Osteoblast (primary cell): ENCODE results near the gene GABRB3. TPM values are rescaled to one million over a fixed set of nuclear protein-coding genes. Genes with fewer than 3 reads are reported as not detected.

Experiments used
- DNase-seq: peaks from one replicate; pipeline ENCODE4 v3.0.0; 2011; ENCODE audit warnings: low spot score, mixed read lengths; ENCODE audit not compliant: insufficient read length; ENCODE audit errors: missing footprints
- H2AFZ ChIP-seq: 2 replicates; pipeline ENCODE4 v1.6.0; 2011; ENCODE audit warnings: mild to moderate bottlenecking, low read length
- H3K27ac ChIP-seq: 2 replicates; pipeline ENCODE4 v1.5.1; 2011; ENCODE audit warnings: mild to moderate bottlenecking, low read depth, low read length, moderate library complexity
- H3K27me3 ChIP-seq: 2 replicates; pipeline ENCODE4 v1.6.0; 2012; ENCODE audit warnings: mild to moderate bottlenecking, control low read depth, inconsistent platforms, low read length, moderate library complexity; ENCODE audit not compliant: insufficient read depth
- H3K36me3 ChIP-seq: 2 replicates; pipeline ENCODE4 v1.5.1; 2011; ENCODE audit warnings: mild to moderate bottlenecking, low read length, control low read depth, moderate library complexity; ENCODE audit not compliant: insufficient read depth
- H3K4me1 ChIP-seq: 2 replicates; pipeline ENCODE4 v1.5.1; 2011; ENCODE audit warnings: mild to moderate bottlenecking, low read length, control low read depth, moderate library complexity; ENCODE audit not compliant: insufficient read depth
- H3K4me2 ChIP-seq: 2 replicates; pipeline ENCODE4 v1.6.0; 2011; ENCODE audit warnings: mild to moderate bottlenecking, low read length; ENCODE audit not compliant: insufficient read depth
- H3K4me3 ChIP-seq: fragments of 200-600 bp; sonication (generic); 3 replicates; pipeline ENCODE4 v1.5.1; 2012; ENCODE audit warnings: mild to moderate bottlenecking, low read length, inconsistent platforms; ENCODE audit not compliant: insufficient read depth
- H3K79me2 ChIP-seq: 2 replicates; pipeline ENCODE4 v1.6.0; 2012; ENCODE audit warnings: mild to moderate bottlenecking, low read length, control low read depth, inconsistent platforms; ENCODE audit not compliant: insufficient read depth
- H3K9me3 ChIP-seq: 2 replicates; pipeline ENCODE4 v1.5.1; 2011; ENCODE audit warnings: low read depth, low read length, control low read depth
- H4K20me1 ChIP-seq: 2 replicates; pipeline ENCODE4 v1.6.0; 2012; ENCODE audit warnings: mild to moderate bottlenecking, low read length, control low read depth; ENCODE audit not compliant: insufficient read depth
- total RNA-seq: library from RNA; depleted of rRNA; stranded (reverse); fragments of >200 nt; gene quantifications from 2 replicates; pipeline ENCODE4 v1.2.3, GENCODE V29; 2012
- TF ChIP-seq, protein P1 (sequence below): IDR thresholded peaks from 2 replicates; pipeline ENCODE4 v1.5.1; 2011; ENCODE audit warnings: mild to moderate bottlenecking, low read depth, low read length, moderate library complexity; ENCODE audit errors: extremely low read depth

The GABRB3 gene
- total RNA-seq, 1 donor: under 0.01 TPM

DNA sequence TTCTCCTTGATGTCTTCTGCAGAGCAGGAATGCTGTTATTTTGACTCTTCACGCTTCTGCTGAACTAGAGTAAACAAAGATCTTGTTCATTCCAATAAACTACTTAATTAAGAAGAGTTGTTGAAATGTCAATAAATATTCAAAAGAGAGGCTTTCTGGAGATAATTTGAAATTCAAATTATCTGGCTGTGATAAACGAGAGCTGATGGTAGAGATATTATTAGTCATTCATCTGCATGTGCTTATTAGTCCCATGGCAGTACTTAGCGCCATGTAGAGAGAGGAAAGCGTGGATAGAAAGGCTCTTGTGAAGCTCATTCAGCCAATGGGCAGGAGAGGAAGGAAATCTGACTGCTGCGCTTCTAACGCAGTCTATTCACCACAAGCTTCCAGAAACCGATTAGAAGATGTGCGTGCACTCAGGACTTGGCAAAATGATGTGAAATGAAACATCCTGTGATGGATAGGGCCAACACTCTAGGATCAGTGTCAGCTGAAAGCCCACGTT lies 251.1 kb downstream of the GABRB3 start:
- Histone ChIP-seq H3K36me3 (no peaks in the 10 kb centered on the region), H3K79me2 (no peaks in the 10 kb centered on the region), H3K9me3 (peaks cover 4% of the 10 kb centered on the region), H2AFZ (no peak overlapping the region), H3K4me3 (no peak overlapping the region), H4K20me1 (no peaks in the 10 kb centered on the region), H3K4me2 (no peak overlapping the region), H3K4me1 (no peaks in the 10 kb centered on the region), H3K27ac (no peak overlapping the region), H3K27me3 (no peaks in the 10 kb centered on the region)
- no peak for DNase-seq
- TF ChIP-seq, protein P1, sequence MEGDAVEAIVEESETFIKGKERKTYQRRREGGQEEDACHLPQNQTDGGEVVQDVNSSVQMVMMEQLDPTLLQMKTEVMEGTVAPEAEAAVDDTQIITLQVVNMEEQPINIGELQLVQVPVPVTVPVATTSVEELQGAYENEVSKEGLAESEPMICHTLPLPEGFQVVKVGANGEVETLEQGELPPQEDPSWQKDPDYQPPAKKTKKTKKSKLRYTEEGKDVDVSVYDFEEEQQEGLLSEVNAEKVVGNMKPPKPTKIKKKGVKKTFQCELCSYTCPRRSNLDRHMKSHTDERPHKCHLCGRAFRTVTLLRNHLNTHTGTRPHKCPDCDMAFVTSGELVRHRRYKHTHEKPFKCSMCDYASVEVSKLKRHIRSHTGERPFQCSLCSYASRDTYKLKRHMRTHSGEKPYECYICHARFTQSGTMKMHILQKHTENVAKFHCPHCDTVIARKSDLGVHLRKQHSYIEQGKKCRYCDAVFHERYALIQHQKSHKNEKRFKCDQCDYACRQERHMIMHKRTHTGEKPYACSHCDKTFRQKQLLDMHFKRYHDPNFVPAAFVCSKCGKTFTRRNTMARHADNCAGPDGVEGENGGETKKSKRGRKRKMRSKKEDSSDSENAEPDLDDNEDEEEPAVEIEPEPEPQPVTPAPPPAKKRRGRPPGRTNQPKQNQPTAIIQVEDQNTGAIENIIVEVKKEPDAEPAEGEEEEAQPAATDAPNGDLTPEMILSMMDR: no peak

DNA sequence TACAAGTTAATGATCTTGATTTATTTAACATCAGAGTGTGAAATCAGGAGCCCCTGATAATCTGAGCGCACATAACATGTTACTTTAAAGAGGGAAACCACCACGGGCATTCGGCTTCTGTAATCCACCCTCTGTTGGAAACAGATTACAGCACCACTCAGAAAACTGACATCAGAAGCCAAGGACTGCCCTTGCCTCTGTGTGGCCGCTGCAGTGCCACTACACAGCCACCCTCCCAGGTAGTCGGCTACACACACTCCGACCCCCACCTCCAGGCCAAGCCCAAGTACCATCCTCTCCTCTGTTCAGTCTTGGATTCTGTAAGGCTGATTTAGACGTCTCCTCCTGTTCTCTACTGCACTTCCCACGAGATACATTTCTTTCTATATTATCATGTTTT lies 251.7 kb downstream of the GABRB3 start:
- no peak overlapping the region for H3K4me2 ChIP-seq
- TF ChIP-seq, protein P1: no peak
- no peaks in the 10 kb centered on the region for H3K79me2 ChIP-seq
- peaks cover 4% of the 10 kb centered on the region for H3K9me3 ChIP-seq
- no peaks in the 10 kb centered on the region for H4K20me1 ChIP-seq
- no peak overlapping the region for H2AFZ ChIP-seq
- no peak overlapping the region for H3K27ac ChIP-seq
- H3K4me3 ChIP-seq: no peak overlapping the region
- DNase-seq: no peak
- no peaks in the 10 kb centered on the region for H3K27me3 ChIP-seq
- no peaks in the 10 kb centered on the region for H3K36me3 ChIP-seq
- no peaks in the 10 kb centered on the region for H3K4me1 ChIP-seq

DNA sequence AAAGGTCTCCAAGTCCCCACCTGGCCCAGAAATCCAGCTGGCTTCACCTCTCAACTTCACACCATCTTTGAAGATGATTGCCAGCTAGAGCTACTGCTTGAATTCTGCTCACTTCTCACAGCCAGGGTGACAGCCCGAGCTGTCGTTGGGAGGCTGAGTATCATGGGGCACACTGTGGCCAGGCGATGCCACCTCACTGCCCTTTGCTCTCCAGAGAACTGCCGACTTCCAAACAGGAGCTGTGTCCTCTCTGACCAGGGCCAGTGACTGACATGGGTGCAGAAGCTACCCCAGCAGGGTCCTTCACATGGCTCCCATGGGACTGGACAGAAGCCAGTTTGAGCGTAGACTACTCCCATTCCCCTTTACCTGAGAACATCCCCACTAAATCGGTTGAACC lies 254.0 kb downstream of the GABRB3 start:
- Histone ChIP-seq H4K20me1 (no peaks in the 10 kb centered on the region), H3K27ac (no peak overlapping the region)
- TF ChIP-seq, protein P1: no peak

DNA sequence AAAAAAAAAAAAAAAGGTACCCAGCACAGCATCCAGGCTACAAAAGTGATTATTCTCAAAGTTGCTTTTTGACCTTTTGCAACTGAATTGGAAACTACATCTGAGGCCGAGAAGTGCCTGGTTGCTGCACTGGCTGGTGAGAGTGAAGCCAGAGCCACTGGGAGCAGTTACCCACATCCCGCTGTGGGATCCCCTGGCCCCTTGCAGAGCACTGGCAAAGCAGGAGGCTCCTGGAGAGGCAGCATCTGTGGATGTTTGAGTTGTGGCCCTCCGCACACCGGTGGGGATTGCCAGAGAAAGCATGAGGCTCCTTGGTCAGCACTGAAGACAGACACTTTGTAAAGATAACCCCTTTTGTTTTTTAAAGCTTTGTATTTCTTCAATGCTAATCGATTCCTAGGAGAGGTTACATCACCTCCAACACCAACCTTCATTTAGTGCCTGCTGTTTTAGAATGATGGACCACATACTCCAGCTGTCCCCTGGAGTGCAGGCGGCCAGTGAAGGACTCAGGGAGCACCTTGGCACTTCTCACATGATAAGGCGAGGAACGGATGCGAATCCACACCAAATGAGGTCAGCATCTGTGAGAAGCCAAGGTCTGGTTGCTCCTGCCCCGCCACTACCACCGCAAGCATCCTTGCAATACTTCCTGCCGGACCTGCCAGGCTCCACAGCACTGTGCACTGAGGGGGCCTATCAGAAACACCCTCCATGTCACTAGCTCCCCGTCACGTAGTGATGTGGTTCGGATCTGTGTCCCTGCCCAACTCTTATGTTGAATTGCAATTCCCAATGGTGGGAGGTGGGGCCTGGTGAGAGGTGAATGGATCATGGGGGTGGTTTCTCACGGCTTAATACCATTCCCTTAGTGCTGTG lies 256.5 kb downstream of the GABRB3 start:
- TF ChIP-seq, protein P1: no peak
- H3K79me2 ChIP-seq: no peaks in the 10 kb centered on the region
- H3K36me3 ChIP-seq: no peaks in the 10 kb centered on the region
- no peaks in the 10 kb centered on the region for H4K20me1 ChIP-seq
- no peaks in the 10 kb centered on the region for H3K27me3 ChIP-seq
- no peak overlapping the region for H3K27ac ChIP-seq
- DNase-seq: peak; percentile 4
- no peak overlapping the region for H3K4me2 ChIP-seq
- H3K4me3 ChIP-seq: no peak overlapping the region
- peaks cover 4% of the 10 kb centered on the region for H3K9me3 ChIP-seq
- H2AFZ ChIP-seq: no peak overlapping the region
- H3K4me1 ChIP-seq: no peaks in the 10 kb centered on the region

More for the DNA sequence above, 254.0 kb downstream of the GABRB3 start:
- no peaks in the 10 kb centered on the region for H3K4me1 ChIP-seq
- peaks cover 6% of the 10 kb centered on the region for H3K9me3 ChIP-seq
- no peaks in the 10 kb centered on the region for H3K27me3 ChIP-seq
- no peak overlapping the region for H3K4me3 ChIP-seq
- no peaks in the 10 kb centered on the region for H3K36me3 ChIP-seq
- no peak overlapping the region for H2AFZ ChIP-seq
- no peak overlapping the region for H3K4me2 ChIP-seq
- DNase-seq: no peak
- no peaks in the 10 kb centered on the region for H3K79me2 ChIP-seq
